Measurements from ENCODE around the gene ALK. TPM values are rescaled to one million over a fixed set of nuclear protein-coding genes. Genes with fewer than 3 reads are reported as not detected.

The ALK gene
- total RNA-seq, 4 donors from 2014 or later, result 0.06 to 4.1 TPM; not detected in 2

GRCh38 chr2:29206941-29207340, 714.4 kb downstream of the ALK start:
- intact Hi-C loops (cut with DNase I; ENCODE audit: low total_unique reads), result no loop called here
- TF ChIP-seq CTCF (IDR thresholded peaks at IDR 0.05), result no peak
- no peak for TF ChIP-seq POLR2A (IDR thresholded peaks at IDR 0.05)
- Histone ChIP-seq H3K27ac (no peak overlapping the region), H3K9me3 (no peaks in the 10 kb centered on the region), H3K4me3 (no peak overlapping the region), H3K4me1 (no peaks in the 10 kb centered on the region), H3K36me3 (no peaks in the 10 kb centered on the region), H3K27me3 (no peaks in the 10 kb centered on the region)
- no peak for DNase-seq

- no peak for DNase-seq
- intact Hi-C loops (cut with DNase I; ENCODE audit: low total_unique reads), result no loop called here
- H3K4me1 ChIP-seq, result no peaks in the 10 kb centered on the region
These were observed 718.4 kb downstream of the ALK start for GRCh38 chr2:29202819-29203495.

GRCh38 chr2:29201979-29202378, 719.4 kb downstream of the ALK start:
- H3K4me3 ChIP-seq, result no peak overlapping the region
- H3K4me1 ChIP-seq, result no peaks in the 10 kb centered on the region
- TF ChIP-seq POLR2A (IDR thresholded peaks at IDR 0.05) (no peak), CTCF (IDR thresholded peaks at IDR 0.05) (no peak)
- H3K9me3 ChIP-seq, result no peaks in the 10 kb centered on the region
- no peak overlapping the region for H3K27ac ChIP-seq
- DNase-seq, result no peak
- intact Hi-C loops (cut with DNase I; ENCODE audit: low total_unique reads), result no loop called here
- H3K27me3 ChIP-seq, result no peaks in the 10 kb centered on the region
- no peaks in the 10 kb centered on the region for H3K36me3 ChIP-seq

More at GRCh38 chr2:29202819-29203495, 718.4 kb downstream of the ALK start:
- Histone ChIP-seq H3K4me3 (no peak overlapping the region), H3K27ac (no peak overlapping the region), H3K36me3 (no peaks in the 10 kb centered on the region), H3K9me3 (no peaks in the 10 kb centered on the region), H3K27me3 (no peaks in the 10 kb centered on the region)
- TF ChIP-seq POLR2A (IDR thresholded peaks at IDR 0.05), result no peak
- no peak for TF ChIP-seq CTCF (IDR thresholded peaks at IDR 0.05)

DNA sequence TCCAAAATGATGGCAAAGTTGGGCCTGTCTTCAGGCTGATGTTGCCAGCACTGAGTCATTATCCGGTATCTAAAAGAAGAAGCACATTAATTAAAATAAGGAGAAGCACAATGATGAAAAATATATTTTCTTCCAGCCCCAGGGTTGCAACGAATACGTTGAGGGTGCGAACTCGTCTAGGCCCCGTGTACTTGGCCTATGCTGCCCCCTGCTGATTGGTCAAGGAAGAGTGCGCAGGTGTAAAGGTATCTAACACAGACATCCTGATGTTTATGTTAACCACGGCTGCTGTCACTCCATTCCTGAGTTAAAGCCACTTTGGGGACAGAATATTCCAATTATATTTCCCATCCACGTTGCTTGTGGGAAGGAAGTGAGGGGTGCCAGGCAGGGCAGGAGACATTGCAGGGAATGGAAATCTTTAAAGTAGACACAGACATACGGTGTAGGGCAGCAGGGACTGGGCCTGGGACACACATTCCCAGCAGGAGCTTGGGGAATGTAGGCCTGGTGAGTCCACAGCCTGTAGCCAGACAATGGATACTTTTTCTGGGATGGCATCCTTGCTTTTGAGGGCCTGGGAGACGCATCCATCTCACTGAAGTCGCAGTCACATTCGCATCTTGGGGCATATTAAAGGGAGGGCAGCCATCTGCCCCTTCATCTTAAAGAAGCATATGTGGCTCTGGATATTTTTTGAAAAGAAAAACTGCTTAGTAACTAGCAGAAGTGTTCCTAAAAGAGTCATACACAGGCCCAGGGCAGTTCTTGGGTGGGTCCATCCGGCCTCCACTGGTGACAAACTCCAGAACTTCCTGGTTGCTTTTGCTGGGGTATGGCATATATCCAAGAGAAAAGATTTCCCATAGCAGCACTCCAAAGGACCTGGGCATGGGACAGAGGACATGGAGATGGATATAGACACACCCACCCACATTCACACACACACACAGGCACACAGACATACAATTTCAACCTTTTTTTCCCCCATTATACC, 724.3 kb downstream of the ALK start:
- Histone ChIP-seq H3K27me3 (no peaks in the 10 kb centered on the region), H3K4me1 (no peaks in the 10 kb centered on the region), H3K4me3 (no peak overlapping the region), H3K27ac (no peak overlapping the region), H3K9me3 (no peaks in the 10 kb centered on the region), H3K36me3 (no peaks in the 10 kb centered on the region)
- TF ChIP-seq POLR2A (IDR thresholded peaks at IDR 0.05) (no peak), CTCF (IDR thresholded peaks at IDR 0.05) (peak; percentile 61 to 76 (median 68))
- DNase-seq, result peak; percentile 52 to 58
- intact Hi-C loops (cut with DNase I; ENCODE audit: low total_unique reads), result loop anchor here (10.0 kb wide), 2 partner anchors 242 to 372 kb away; no protein-coding TSS in a partner anchor

DNA sequence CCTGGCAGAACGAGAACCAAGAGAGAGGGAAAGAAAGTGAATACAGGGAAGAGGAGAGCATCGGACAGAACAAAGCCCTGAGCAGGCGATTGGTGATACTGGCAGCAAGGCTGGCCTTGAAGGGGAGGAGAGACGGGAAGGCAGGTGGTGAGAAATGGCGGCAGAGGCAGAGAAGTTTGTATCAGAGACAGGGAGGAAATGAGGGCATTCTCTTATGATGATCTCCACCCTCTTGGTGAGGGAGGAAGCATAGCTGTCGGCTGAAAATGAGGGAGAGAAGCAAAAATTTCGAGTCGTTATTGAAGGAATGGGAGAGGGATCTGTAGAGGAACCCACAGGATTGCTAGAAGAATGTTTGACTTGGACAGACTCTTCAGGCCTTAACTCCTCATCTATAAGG, 725.6 kb downstream of the ALK start:
- TF ChIP-seq CTCF (IDR thresholded peaks at IDR 0.05) (no peak), POLR2A (IDR thresholded peaks at IDR 0.05) (no peak)
- Histone ChIP-seq H3K4me1 (no peaks in the 10 kb centered on the region), H3K27ac (no peak overlapping the region), H3K36me3 (no peaks in the 10 kb centered on the region), H3K27me3 (no peaks in the 10 kb centered on the region), H3K9me3 (no peaks in the 10 kb centered on the region), H3K4me3 (no peak overlapping the region)
- intact Hi-C loops (cut with DNase I; ENCODE audit: low total_unique reads), result loop anchor here (10.0 kb wide), 2 partner anchors 241 to 371 kb away; no protein-coding TSS in a partner anchor
- DNase-seq, result no peak
